T-helper 17 cell (primary cell): ENCODE measurements around the gene SCGB1D4. TPM values are rescaled to one million over a fixed set of nuclear protein-coding genes. Genes with fewer than 3 reads are reported as not detected.
A peak's percentile ranks its signal among the peaks of the same experiment; 100 is the strongest.
"Not testable (repeated sequence)": the region's sequence is repeated elsewhere in the genome, so short reads cannot be mapped to it uniquely, and the experiment has no call there.

Source experiments
- ATAC-seq: fragments of 150-1000 bp; cut with Tn5 transposase; 2 replicates; pipeline ENCODE4 v1.10.0; 2021; ENCODE audit warnings: mild to moderate bottlenecking, moderate library complexity
- DNase-seq, 3 donors: peaks; one replicate each; pipeline versions ENCODE4 v3.0.0 to v3.0.0-alpha.2; 2020 to 2021
- H3K9me3 ChIP-seq: one replicate; pipeline ENCODE4 v1.7.0; 2013; ENCODE audit warnings: low read length, mild to moderate bottlenecking; ENCODE audit not compliant: control insufficient read depth, poor library complexity, severe bottlenecking
- H3K27ac Mint-ChIP-seq: one replicate; pipeline ENCODE4 v1.8.0; 2022; ENCODE audit warnings: mild to moderate bottlenecking, moderate library complexity, mixed read lengths
- H3K27me3 Mint-ChIP-seq: one replicate; pipeline ENCODE4 v1.8.0; 2022; ENCODE audit warnings: mixed read lengths
- H3K36me3 Mint-ChIP-seq: one replicate; pipeline ENCODE4 v1.8.0; 2022; ENCODE audit warnings: low read depth, mixed read lengths
- H3K4me1 Mint-ChIP-seq: one replicate; pipeline ENCODE4 v1.8.0; 2022; ENCODE audit warnings: mild to moderate bottlenecking, mixed read lengths
- H3K4me3 Mint-ChIP-seq: one replicate; pipeline ENCODE4 v1.8.0; 2022; ENCODE audit warnings: mild to moderate bottlenecking, moderate library complexity, mixed read lengths
- total RNA-seq, 4 donors: library from RNA in 2 of 4; stranded (reverse) in 2 of 4; gene quantifications; one replicate each; pipeline ENCODE4 v1.2.3 and lab custom pipeline; 2022 to 2026

SCGB1D4 gene
- total RNA-seq, 2 donors from 2014 or later = not detected

DNA sequence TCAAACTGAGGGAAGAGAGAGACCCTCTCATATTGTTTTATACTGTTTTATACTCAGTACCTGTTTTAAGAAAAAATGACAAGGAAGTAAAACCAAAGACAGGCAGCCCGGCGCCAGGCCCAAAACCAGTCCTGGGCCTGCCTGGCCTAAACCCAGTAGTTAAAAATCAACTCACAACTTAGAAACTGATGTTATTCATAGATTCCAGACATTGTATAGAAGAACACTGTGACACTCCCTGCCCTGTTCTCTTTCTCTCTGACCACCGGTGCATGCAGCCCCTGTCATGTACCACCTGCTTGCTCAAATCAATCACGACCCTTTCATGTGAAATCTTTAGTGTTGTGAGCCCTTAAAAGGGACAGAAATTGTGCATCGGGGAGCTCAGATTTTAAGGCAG is 26.9 kb upstream of the SCGB1D4 start:
- peaks cover 61% of the 10 kb centered on the region for H3K27me3 Mint-ChIP-seq
- ATAC-seq, H3K4me3 Mint-ChIP-seq, H3K4me1 Mint-ChIP-seq, DNase-seq, H3K27ac Mint-ChIP-seq, H3K36me3 Mint-ChIP-seq, H3K9me3 ChIP-seq: not testable (repeated sequence)

DNA sequence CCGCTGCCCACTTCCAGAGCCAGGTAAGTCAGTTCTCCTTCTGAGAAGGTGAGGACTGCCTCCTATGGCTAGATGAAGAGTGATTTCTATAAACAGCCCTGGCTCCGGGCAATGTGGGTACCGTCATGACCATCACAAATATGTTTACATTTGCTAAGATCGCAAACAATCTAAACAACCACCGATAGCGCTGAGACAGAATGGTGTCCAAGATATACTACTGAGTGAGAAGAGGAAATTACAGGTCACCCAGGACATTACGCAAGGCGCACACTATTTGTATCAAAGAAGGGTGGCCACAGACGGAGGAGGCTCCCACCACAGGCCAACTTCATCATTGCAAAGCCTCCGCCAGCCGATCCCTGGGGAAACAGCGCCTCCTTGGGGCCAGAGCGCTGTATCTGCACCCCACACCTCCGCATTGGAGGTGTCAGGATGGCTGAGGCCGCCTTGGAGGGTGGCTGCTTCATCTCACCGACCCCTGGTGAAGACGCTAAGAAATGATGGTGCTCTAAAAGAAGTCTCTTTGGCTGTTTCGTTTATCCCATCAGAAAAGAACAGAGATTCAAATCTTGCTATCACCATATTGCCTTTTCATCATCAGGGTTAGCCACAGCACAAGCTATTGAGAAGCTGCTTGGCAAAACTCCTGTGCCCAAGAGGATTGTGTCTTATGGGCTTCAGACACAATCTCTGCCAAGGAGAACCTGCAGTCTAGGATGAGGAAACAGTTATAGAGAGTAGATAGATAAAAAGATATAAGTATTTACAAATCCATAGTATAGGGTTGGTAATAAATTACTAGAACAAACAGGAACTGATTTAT is 26.1 kb upstream of the SCGB1D4 start:
- ATAC-seq (peak; percentile 85), DNase-seq (peak in 2 of 3 donors; percentile 26 to 60)
- Mint-ChIP-seq H3K36me3 (peaks cover 6% of the 10 kb centered on the region), H3K27me3 (peaks cover 57% of the 10 kb centered on the region), H3K27ac (no peak overlapping the region), H3K4me3 (no peak overlapping the region), H3K4me1 (no peaks in the 10 kb centered on the region)
- H3K9me3 ChIP-seq = no peaks in the 10 kb centered on the region

DNA sequence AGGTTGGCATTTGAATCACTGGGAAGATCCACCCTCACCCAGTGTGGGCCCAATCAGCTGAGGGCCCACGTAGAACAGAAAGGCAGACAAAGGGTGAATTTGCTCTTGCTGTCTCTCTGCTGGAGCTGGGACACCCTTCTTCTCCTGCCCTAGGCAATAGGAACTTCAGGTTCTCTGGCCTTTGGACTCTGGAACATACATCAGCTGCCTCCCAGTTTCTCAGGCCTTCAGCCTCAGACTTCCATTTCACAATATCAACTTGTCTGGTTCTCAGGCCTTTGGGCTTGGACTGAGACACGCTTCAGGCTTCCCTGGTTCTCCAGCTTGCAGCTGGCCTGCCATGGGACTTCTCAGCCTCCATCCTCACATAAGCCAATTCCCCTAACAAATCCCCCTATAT is 23.6 kb upstream of the SCGB1D4 start:
- no peaks in the 10 kb centered on the region for H3K9me3 ChIP-seq
- DNase-seq (no peak), ATAC-seq (no peak)
- peaks cover 48% of the 10 kb centered on the region for H3K27me3 Mint-ChIP-seq
- no peaks in the 10 kb centered on the region for H3K4me1 Mint-ChIP-seq
- H3K27ac Mint-ChIP-seq = no peak overlapping the region
- no peak overlapping the region for H3K4me3 Mint-ChIP-seq
- peaks cover 4% of the 10 kb centered on the region for H3K36me3 Mint-ChIP-seq

DNA sequence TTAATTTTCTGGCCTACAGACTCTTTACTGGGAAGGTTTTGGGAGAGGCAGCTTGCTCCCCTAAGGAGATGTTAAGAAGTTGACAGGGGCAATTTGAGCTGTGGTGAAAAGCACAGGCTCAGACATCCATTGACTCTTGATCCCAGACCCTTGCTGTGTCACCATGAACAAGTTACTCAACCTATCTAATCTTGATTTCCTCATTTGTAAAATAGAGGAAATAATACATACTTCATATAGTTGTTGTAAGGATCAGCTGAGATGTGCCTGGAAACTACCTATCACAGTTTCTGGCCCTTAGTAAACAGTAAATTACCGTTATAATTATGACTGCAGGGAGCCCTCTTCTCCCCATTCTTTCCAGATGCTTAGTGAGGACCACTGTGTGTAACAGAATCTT is 16.6 kb upstream of the SCGB1D4 start:
- ATAC-seq (no peak), DNase-seq (no peak)
- H3K27ac Mint-ChIP-seq = no peak overlapping the region
- no peaks in the 10 kb centered on the region for H3K9me3 ChIP-seq
- peaks cover 69% of the 10 kb centered on the region for H3K27me3 Mint-ChIP-seq
- peaks cover 10% of the 10 kb centered on the region for H3K4me1 Mint-ChIP-seq
- no peak overlapping the region for H3K4me3 Mint-ChIP-seq
- H3K36me3 Mint-ChIP-seq = peaks cover 7% of the 10 kb centered on the region

DNA sequence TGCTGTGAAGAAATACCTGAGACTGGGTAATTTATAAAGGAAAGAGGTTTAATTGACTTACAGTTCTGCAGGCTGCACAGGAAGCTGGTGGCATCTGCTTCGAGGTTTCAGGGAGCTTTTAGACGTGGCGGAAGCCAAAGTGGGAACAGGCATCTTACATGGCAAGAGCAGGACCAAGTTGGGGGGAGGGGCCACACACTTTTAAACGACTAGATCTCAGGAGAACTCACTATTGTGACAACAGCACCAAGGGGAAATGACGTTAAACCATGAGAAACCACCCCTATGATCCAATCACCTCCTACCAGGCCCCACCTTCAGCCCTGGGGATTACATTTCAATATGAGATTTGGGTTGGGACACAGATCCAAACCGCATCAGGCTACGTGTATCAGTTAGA is 11.1 kb upstream of the SCGB1D4 start:
- H3K27ac Mint-ChIP-seq = no peak overlapping the region
- H3K4me1 Mint-ChIP-seq = peaks cover 7% of the 10 kb centered on the region
- ATAC-seq = no peak
- H3K9me3 ChIP-seq = peaks cover 4% of the 10 kb centered on the region
- no peak overlapping the region for H3K4me3 Mint-ChIP-seq
- DNase-seq = no peak
- H3K27me3 Mint-ChIP-seq = peaks cover 56% of the 10 kb centered on the region
- no peaks in the 10 kb centered on the region for H3K36me3 Mint-ChIP-seq

DNA sequence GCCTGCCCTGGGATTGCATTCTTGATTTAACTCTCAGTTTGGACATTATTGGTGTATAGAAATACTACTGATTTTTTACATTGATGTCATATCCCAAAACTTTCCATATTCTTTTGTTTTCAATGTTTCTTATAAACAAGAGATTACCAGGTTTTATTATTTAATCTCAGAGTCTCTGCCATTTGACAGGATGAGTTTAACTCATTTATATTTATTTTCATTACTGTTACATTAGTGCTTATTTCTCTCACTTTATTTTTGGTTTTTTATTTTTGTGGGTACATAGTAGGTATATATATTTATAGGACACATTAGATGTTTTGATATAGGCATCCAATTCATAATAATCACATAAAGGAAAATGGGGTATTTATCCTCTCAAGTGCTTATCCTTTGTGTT is 9.1 kb upstream of the SCGB1D4 start:
- Mint-ChIP-seq H3K36me3 (no peaks in the 10 kb centered on the region), H3K27ac (no peak overlapping the region), H3K4me3 (no peak overlapping the region), H3K27me3 (peaks cover 41% of the 10 kb centered on the region), H3K4me1 (peaks cover 7% of the 10 kb centered on the region)
- ATAC-seq = no peak
- peaks cover 4% of the 10 kb centered on the region for H3K9me3 ChIP-seq
- no peak for DNase-seq

DNA sequence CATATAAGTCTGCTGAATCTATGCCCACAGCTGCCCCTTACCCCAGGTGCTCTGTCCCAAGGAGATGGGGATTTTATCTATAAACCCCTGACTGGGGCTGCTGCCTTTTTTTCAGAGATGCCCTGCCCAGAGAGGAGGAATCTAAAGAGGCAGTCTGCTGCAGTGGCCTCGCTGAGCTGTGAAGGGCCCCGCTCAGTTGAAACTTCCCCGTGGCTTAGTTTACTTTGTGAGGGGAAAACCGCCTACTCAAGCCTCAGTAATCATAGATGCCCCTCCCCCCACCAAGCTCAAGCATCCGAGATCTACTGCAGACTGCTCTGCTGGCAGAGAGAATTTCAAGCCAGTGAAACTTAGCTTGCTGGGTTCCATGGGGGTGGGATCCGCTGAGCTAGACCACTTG is 7.4 kb upstream of the SCGB1D4 start:
- peaks cover 4% of the 10 kb centered on the region for H3K9me3 ChIP-seq
- Mint-ChIP-seq H3K4me1 (peaks cover 2% of the 10 kb centered on the region), H3K4me3 (no peak overlapping the region), H3K27me3 (peaks cover 38% of the 10 kb centered on the region), H3K36me3 (no peaks in the 10 kb centered on the region), H3K27ac (no peak overlapping the region)
- DNase-seq (no peak), ATAC-seq (no peak)

DNA sequence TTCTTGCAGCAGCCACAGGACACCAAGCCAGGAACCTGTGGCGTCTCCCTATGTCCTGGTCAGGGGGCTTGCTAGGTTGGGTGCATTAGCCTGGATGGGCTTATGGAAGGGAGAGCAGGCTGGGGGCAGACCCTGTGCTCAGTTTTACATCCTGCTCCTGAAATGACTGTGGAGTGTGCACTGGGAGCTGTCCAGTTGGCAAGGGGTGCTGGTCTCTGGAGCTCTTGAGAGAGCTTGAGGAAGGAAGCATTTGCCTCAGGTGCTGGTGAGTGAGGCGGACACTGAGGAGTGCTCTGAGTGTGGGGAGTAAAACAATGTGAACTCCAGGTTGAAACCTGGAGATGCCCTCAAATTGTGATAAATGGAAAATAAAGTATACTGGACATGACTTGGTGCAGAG is 3.4 kb downstream of the SCGB1D4 start:
- H3K4me3 Mint-ChIP-seq = no peak overlapping the region
- peaks cover 65% of the 10 kb centered on the region for H3K27me3 Mint-ChIP-seq
- no peaks in the 10 kb centered on the region for H3K4me1 Mint-ChIP-seq
- no peak for DNase-seq
- no peak for ATAC-seq
- no peak overlapping the region for H3K27ac Mint-ChIP-seq
- H3K36me3 Mint-ChIP-seq = no peaks in the 10 kb centered on the region
- H3K9me3 ChIP-seq = no peaks in the 10 kb centered on the region

DNA sequence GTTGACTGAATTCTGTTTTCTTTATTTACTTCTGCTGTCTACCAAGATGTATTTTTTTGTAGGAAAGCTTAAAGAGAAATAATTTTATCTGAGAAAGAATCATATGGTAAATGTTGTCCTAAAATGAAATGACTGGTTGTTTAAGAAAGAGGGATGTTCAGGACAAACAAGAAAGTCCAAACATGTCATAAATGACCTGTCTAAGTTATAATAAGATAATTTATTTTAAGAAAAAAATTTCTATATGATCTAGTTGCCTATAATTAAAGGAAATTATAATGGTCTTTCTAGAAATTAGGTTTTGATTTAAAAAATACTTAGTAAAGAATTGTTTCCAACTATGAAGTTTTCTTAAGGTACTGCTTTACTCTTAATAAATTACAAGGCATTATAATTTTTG is 18.4 kb downstream of the SCGB1D4 start:
- DNase-seq (no peak), ATAC-seq (no peak)
- H3K4me3 Mint-ChIP-seq = no peak overlapping the region
- H3K4me1 Mint-ChIP-seq = peaks cover 2% of the 10 kb centered on the region
- peaks cover 4% of the 10 kb centered on the region for H3K36me3 Mint-ChIP-seq
- H3K27me3 Mint-ChIP-seq = peaks cover 15% of the 10 kb centered on the region
- no peak overlapping the region for H3K27ac Mint-ChIP-seq
- no peaks in the 10 kb centered on the region for H3K9me3 ChIP-seq

DNA sequence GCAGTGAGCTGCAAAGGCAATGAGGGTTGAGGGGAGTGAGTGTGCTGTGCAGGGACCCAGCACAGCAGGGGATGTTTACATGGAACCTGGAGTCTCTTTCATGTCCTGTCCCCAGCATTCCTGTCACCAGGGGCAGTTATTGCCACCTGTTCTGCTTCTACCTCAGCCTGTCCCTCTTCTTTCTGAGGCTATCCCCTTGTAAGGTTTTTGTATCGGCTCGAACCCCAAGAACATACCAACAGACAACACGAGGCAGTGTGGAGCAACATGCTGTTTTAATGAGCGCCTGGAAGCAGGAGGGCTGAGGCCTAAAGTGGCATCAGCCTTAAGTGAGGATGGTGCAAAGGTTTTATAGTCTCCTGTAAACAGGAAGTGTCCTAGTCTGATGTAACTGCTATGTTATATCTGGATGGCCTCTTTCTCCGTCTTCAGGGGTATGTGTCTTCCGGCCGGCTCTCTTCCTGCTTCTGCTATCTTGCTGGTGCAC is 25.0 kb downstream of the SCGB1D4 start:
- Mint-ChIP-seq H3K4me3 (peak overlapping the region; percentile 31), H3K4me1 (peaks cover 2% of the 10 kb centered on the region), H3K27me3 (peaks cover 39% of the 10 kb centered on the region), H3K27ac (no peak overlapping the region), H3K36me3 (peaks cover 2% of the 10 kb centered on the region)
- no peaks in the 10 kb centered on the region for H3K9me3 ChIP-seq
- DNase-seq (no peak), ATAC-seq (no peak)

DNA sequence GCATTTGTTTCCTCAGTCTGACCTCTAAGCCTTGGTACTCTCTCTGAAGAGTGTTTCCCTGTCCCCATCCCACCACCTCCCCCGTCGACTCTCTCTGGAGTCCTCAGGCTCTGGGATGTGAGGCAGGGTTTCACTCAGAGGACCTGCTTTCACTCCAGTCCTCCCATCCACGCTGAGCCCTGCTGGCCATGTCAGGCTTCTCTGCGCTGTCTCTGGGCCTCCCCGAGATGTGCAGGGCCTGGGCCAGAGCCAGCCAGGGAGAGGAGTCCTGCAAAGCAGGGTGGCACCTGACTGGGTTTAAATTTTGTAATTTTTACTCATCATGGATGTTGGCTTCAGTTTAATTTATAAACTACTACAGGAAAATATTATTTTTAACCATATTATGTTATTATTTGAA is 25.6 kb downstream of the SCGB1D4 start:
- no peak overlapping the region for H3K4me3 Mint-ChIP-seq
- DNase-seq (no peak), ATAC-seq (no peak)
- peaks cover 2% of the 10 kb centered on the region for H3K4me1 Mint-ChIP-seq
- H3K9me3 ChIP-seq = no peaks in the 10 kb centered on the region
- peaks cover 4% of the 10 kb centered on the region for H3K36me3 Mint-ChIP-seq
- H3K27me3 Mint-ChIP-seq = peaks cover 44% of the 10 kb centered on the region
- no peak overlapping the region for H3K27ac Mint-ChIP-seq

DNA sequence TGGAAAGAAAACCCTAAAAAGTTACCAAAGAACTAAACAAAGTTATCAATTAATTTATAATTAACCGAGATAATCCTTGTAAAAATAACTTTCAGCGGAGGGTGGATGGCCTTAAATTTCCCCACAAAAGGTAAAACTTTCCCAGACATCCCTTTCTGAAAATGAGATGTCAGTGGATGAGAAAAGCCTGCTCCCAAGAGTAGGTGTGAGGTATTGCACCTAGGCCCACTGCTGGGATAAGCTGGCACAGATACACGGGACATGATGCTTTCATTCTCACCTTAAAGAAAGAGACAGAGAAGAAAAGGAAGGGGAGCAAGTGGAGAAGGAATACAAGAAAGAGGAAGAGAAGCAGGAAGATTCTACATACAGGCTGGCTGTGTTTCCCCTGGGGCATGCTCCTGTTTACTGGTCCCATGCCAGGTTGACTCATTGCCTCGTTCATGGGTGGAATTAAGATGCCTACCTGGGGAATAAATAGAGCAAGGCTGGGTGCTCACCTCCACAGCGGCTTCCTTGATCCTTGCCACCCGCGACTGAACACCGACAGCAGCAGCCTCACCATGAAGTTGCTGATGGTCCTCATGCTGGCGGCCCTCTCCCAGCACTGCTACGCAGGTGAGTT is 29.1 kb downstream of the SCGB1D4 start, which contains the start of gene SCGB2A2:
TSS of gene SCGB2A2 (plus strand) at position 505 of the 625 bp plus-strand sequence. CDS start at position 564, 59 bp downstream.
- H3K36me3 Mint-ChIP-seq = peaks cover 4% of the 10 kb centered on the region
- ATAC-seq = no peak
- H3K4me1 Mint-ChIP-seq = peaks cover 2% of the 10 kb centered on the region
- H3K4me3 Mint-ChIP-seq = no peak within 1 kb of the TSS
- H3K27ac Mint-ChIP-seq = no peak within 1 kb of the TSS
- H3K27me3 Mint-ChIP-seq = peaks cover 63% of the 10 kb centered on the region
- no peak for DNase-seq
- H3K9me3 ChIP-seq = no peaks in the 10 kb centered on the region

DNA sequence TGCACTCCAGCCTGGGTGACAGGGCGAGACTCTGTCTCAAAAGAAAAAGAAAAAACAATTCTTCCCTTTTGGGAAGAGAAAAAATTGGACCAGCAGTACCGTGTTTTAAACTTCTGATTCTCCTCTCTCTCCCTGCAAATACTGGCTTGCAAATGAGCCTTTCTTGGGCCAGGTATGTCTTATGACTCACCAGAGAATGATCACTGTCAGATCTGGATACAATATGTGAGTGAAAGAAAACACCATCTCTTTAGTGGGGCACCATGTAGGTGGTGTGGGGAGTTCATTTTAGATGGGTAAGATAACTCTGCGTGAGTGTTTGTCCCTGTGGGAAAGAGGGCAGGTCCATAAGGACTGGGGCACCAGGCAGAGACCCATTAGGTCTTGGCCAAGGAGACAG is 31.3 kb downstream of the SCGB1D4 start:
- Mint-ChIP-seq H3K27ac (no peak overlapping the region), H3K4me3 (no peak overlapping the region), H3K4me1 (no peaks in the 10 kb centered on the region), H3K36me3 (peaks cover 4% of the 10 kb centered on the region), H3K27me3 (peaks cover 78% of the 10 kb centered on the region)
- no peaks in the 10 kb centered on the region for H3K9me3 ChIP-seq
- ATAC-seq (no peak), DNase-seq (no peak)
